ENCODE data around the gene LRRC58. TPM values are rescaled to one million over a fixed set of nuclear protein-coding genes. Genes with fewer than 3 reads are reported as not detected.

Gene LRRC58
- total and polyA plus RNA-seq, 7 donors = 3.4 to 13.2 (median 6.8) TPM

- Histone ChIP-seq H3K4me3 (no peak overlapping the region), H3K9me3 (no peaks in the 10 kb centered on the region), H3K27me3 (ENCODE audit: insufficient read depth in 3 of 3, low read length in 2 of 3) (peaks cover 0 to 29% (median 11%) of the 10 kb centered on the region in 3 donors), H3K4me1 (peaks cover 1% of the 10 kb centered on the region), H3K27ac (no peak overlapping the region), H3K36me3 (ENCODE audit: insufficient read depth in 1 of 2, low read depth in 1 of 2) (no peaks in the 10 kb centered on the region)
- ATAC-seq (no peak), DNase-seq (no peak)
- WGBS, 3 donors = 78 to 87% (median 80%) methylated on average over 3 of the region's 3 CpGs
- TF ChIP-seq CTCF (IDR thresholded peaks at IDR 0.05) = no peak
- intact Hi-C loops (cut with DNase I) = no loop called here
Measured at GRCh38 chr3:120280566-120280965, 68.6 kb downstream of the LRRC58 start.

- no peak overlapping the region for H3K4me3 ChIP-seq
- no peak overlapping the region for H3K27ac ChIP-seq
- no peaks in the 10 kb centered on the region for H3K9me3 ChIP-seq
- intact Hi-C loops (cut with DNase I) = no loop called here
- no peaks in the 10 kb centered on the region for H3K36me3 ChIP-seq (ENCODE audit: insufficient read depth in 1 of 2, low read depth in 1 of 2)
- ATAC-seq (no peak), DNase-seq (no peak)
- TF ChIP-seq CTCF (IDR thresholded peaks at IDR 0.05) = no peak
- WGBS, 3 donors = 88 to 100% (median 100%) methylated on average over 1 of the region's 1 CpG
- H3K27me3 ChIP-seq (ENCODE audit: insufficient read depth in 3 of 3, low read length in 2 of 3) = peaks cover 0 to 24% (median 8%) of the 10 kb centered on the region in 3 donors
- H3K4me1 ChIP-seq = peaks cover 6% of the 10 kb centered on the region
Measured at GRCh38 chr3:120280026-120280425, 69.1 kb downstream of the LRRC58 start.

GRCh38 chr3:120276767-120277166 is 72.4 kb downstream of the LRRC58 start:
- Histone ChIP-seq H3K4me1 (peaks cover 9% of the 10 kb centered on the region), H3K27ac (no peak overlapping the region), H3K4me3 (no peak overlapping the region), H3K9me3 (no peaks in the 10 kb centered on the region), H3K27me3 (ENCODE audit: insufficient read depth in 3 of 3, low read length in 2 of 3) (peaks cover 0 to 5% (median 2%) of the 10 kb centered on the region in 3 donors), H3K36me3 (ENCODE audit: insufficient read depth in 1 of 2, low read depth in 1 of 2) (no peaks in the 10 kb centered on the region)
- DNase-seq = no peak
- no peak for ATAC-seq
- intact Hi-C loops (cut with DNase I) = no loop called here
- no peak for TF ChIP-seq CTCF (IDR thresholded peaks at IDR 0.05)
- WGBS, 3 donors = 70 to 86% (median 79%) methylated on average over 2 of the region's 2 CpGs

- Histone ChIP-seq H3K27ac (no peak overlapping the region), H3K4me3 (no peak overlapping the region), H3K27me3 (ENCODE audit: insufficient read depth in 3 of 3, low read length in 2 of 3) (peaks cover 0 to 1% (median 0%) of the 10 kb centered on the region in 3 donors), H3K4me1 (peaks cover 9% of the 10 kb centered on the region), H3K36me3 (ENCODE audit: insufficient read depth in 1 of 2, low read depth in 1 of 2) (no peaks in the 10 kb centered on the region), H3K9me3 (no peaks in the 10 kb centered on the region)
- 7 to 21% (median 10%) methylated on average over 4 of the region's 4 CpGs for WGBS, 3 donors
- ATAC-seq (peak in 2 of 4 donors; percentile 50 to 52), DNase-seq (no peak)
- no peak for TF ChIP-seq CTCF (IDR thresholded peaks at IDR 0.05)
- intact Hi-C loops (cut with DNase I) = no loop called here
Measured at GRCh38 chr3:120275618-120276017, 73.5 kb downstream of the LRRC58 start.

- peaks cover 9% of the 10 kb centered on the region for H3K4me1 ChIP-seq
- no peaks in the 10 kb centered on the region for H3K36me3 ChIP-seq (ENCODE audit: insufficient read depth in 1 of 2, low read depth in 1 of 2)
- ATAC-seq (peak; percentile 30 to 88 (median 52)), DNase-seq (no peak)
- no peaks in the 10 kb centered on the region for H3K9me3 ChIP-seq
- no peak overlapping the region for H3K4me3 ChIP-seq
- intact Hi-C loops (cut with DNase I) = no loop called here
- no peaks in the 10 kb centered on the region for H3K27me3 ChIP-seq (ENCODE audit: insufficient read depth in 3 of 3, low read length in 2 of 3)
- 17 to 26% (median 20%) methylated on average over 5 of the region's 5 CpGs for WGBS, 3 donors
- no peak for TF ChIP-seq CTCF (IDR thresholded peaks at IDR 0.05)
- no peak overlapping the region for H3K27ac ChIP-seq
Measured at GRCh38 chr3:120274739-120275167, 74.4 kb downstream of the LRRC58 start.
